ENCODE measurements around the gene CORO7.

The CORO7 gene

GRCh38 chr16:4370151-4370550 lies 46.2 kb downstream of the CORO7 start:
- H3K27ac ChIP-seq (ENCODE audit: low read depth, low read length), result no peak overlapping the region
- no peak overlapping the region for H4K5ac ChIP-seq (ENCODE audit: low read length)
- H3K79me1 ChIP-seq (ENCODE audit: low read length), result no peaks in the 10 kb centered on the region
- no CpG with 5 or more reads among the region's 3 CpGs for WGBS (ENCODE audit: extremely low coverage, insufficient coverage, low lambda C conversion rate)
- no peak overlapping the region for H3K4me3 ChIP-seq (ENCODE audit: low read length)
- no peak overlapping the region for H3K18ac ChIP-seq (ENCODE audit: low read length)
- no peaks in the 10 kb centered on the region for H3K27me3 ChIP-seq (ENCODE audit: insufficient read depth, low read length, poor library complexity)
- no peak overlapping the region for H2BK15ac ChIP-seq (replicated peaks; ENCODE audit: low read depth)
- no peak overlapping the region for H3K4me2 ChIP-seq (ENCODE audit: low read length)
- H2AK5ac ChIP-seq (ENCODE audit: low read length), result no peak overlapping the region
- peaks cover 14% of the 10 kb centered on the region for H3K4me1 ChIP-seq (ENCODE audit: control insufficient read depth, low read depth, low read length)
- H3K36me3 ChIP-seq (ENCODE audit: control insufficient read depth, insufficient read depth, low read length), result no peaks in the 10 kb centered on the region
- H3K79me2 ChIP-seq (ENCODE audit: control insufficient read depth, insufficient read depth, low read length), result no peaks in the 10 kb centered on the region
- H2BK5ac ChIP-seq (ENCODE audit: low read length), result no peak overlapping the region
- H3K23ac ChIP-seq (ENCODE audit: low read length), result no peak overlapping the region
- H3K9ac ChIP-seq (ENCODE audit: low read length), result no peak overlapping the region
- no peak overlapping the region for H4K8ac ChIP-seq (ENCODE audit: low read depth, low read length)
- no peak for DNase-seq
- H3K56ac ChIP-seq (ENCODE audit: low read length), result no peak overlapping the region
- H3K4ac ChIP-seq (ENCODE audit: low read depth, low read length), result no peak overlapping the region
- H2BK120ac ChIP-seq (ENCODE audit: low read depth, low read length), result no peak overlapping the region

GRCh38 chr16:4369007-4369733 lies 47.2 kb downstream of the CORO7 start:
- Histone ChIP-seq H3K36me3 (ENCODE audit: control insufficient read depth, insufficient read depth, low read length) (no peaks in the 10 kb centered on the region), H2BK5ac (ENCODE audit: low read length) (no peak overlapping the region), H3K27me3 (ENCODE audit: insufficient read depth, low read length, poor library complexity) (no peaks in the 10 kb centered on the region), H4K5ac (ENCODE audit: low read length) (no peak overlapping the region), H3K79me2 (ENCODE audit: control insufficient read depth, insufficient read depth, low read length) (no peaks in the 10 kb centered on the region), H2BK15ac (replicated peaks; ENCODE audit: low read depth) (no peak overlapping the region), H3K23ac (ENCODE audit: low read length) (no peak overlapping the region), H3K18ac (ENCODE audit: low read length) (no peak overlapping the region), H4K8ac (ENCODE audit: low read depth, low read length) (no peak overlapping the region), H3K4ac (ENCODE audit: low read depth, low read length) (no peak overlapping the region), H3K4me2 (ENCODE audit: low read length) (no peak overlapping the region), H3K79me1 (ENCODE audit: low read length) (no peaks in the 10 kb centered on the region), H3K9ac (ENCODE audit: low read length) (no peak overlapping the region), H3K27ac (ENCODE audit: low read depth, low read length) (no peak overlapping the region), H2BK120ac (ENCODE audit: low read depth, low read length) (no peak overlapping the region), H3K4me1 (ENCODE audit: control insufficient read depth, low read depth, low read length) (peaks cover 11% of the 10 kb centered on the region), H2AK5ac (ENCODE audit: low read length) (no peak overlapping the region), H3K56ac (ENCODE audit: low read length) (no peak overlapping the region), H3K4me3 (ENCODE audit: low read length) (no peak overlapping the region)
- no CpG with 5 or more reads among the region's 13 CpGs for WGBS (ENCODE audit: extremely low coverage, insufficient coverage, low lambda C conversion rate)
- no peak for DNase-seq

DNA sequence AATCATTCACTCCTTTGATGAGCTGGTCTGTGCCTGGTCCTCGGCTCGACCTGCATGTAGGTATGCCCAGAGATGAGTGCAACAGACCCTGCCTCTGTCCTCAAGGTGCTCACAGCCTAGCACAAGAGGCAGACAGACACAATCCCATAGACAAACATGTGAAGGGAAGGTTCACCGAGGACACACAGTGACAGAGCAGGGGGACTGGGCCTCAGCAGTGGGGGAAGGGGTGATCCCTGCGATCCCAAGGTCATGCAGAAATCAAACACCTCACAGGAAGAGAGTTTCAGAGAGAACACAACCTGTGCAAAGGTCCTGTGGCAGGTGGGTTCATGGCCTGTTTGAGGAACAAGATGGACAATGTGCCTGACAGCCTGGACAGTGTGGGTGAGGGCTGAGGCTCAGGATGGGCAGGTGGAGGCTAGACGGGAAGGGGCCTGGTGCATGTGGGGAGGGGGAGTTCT lies 49.0 kb downstream of the CORO7 start:
- Histone ChIP-seq H3K4me3 (ENCODE audit: low read length) (no peak overlapping the region), H3K56ac (ENCODE audit: low read length) (no peak overlapping the region), H3K27ac (ENCODE audit: low read depth, low read length) (no peak overlapping the region), H2BK120ac (ENCODE audit: low read depth, low read length) (no peak overlapping the region), H4K5ac (ENCODE audit: low read length) (no peak overlapping the region), H3K79me1 (ENCODE audit: low read length) (no peaks in the 10 kb centered on the region), H2BK5ac (ENCODE audit: low read length) (no peak overlapping the region), H3K4me1 (ENCODE audit: control insufficient read depth, low read depth, low read length) (peaks cover 2% of the 10 kb centered on the region), H3K4me2 (ENCODE audit: low read length) (no peak overlapping the region), H3K9ac (ENCODE audit: low read length) (no peak overlapping the region), H3K23ac (ENCODE audit: low read length) (no peak overlapping the region), H4K8ac (ENCODE audit: low read depth, low read length) (no peak overlapping the region), H3K4ac (ENCODE audit: low read depth, low read length) (no peak overlapping the region), H3K79me2 (ENCODE audit: control insufficient read depth, insufficient read depth, low read length) (no peaks in the 10 kb centered on the region), H2AK5ac (ENCODE audit: low read length) (no peak overlapping the region), H2BK15ac (replicated peaks; ENCODE audit: low read depth) (no peak overlapping the region), H3K27me3 (ENCODE audit: insufficient read depth, low read length, poor library complexity) (no peaks in the 10 kb centered on the region), H3K36me3 (ENCODE audit: control insufficient read depth, insufficient read depth, low read length) (no peaks in the 10 kb centered on the region), H3K18ac (ENCODE audit: low read length) (no peak overlapping the region)
- no peak for DNase-seq
- whole genome bisulfite sequencing (ENCODE audit: extremely low coverage, insufficient coverage, low lambda C conversion rate), result no CpG with 5 or more reads among the region's 5 CpGs

- no peaks in the 10 kb centered on the region for H3K36me3 ChIP-seq (ENCODE audit: control insufficient read depth, insufficient read depth, low read length)
- H3K4me3 ChIP-seq (ENCODE audit: low read length), result no peak overlapping the region
- H3K9ac ChIP-seq (ENCODE audit: low read length), result no peak overlapping the region
- H3K23ac ChIP-seq (ENCODE audit: low read length), result no peak overlapping the region
- H3K27ac ChIP-seq (ENCODE audit: low read depth, low read length), result no peak overlapping the region
- no peak overlapping the region for H4K5ac ChIP-seq (ENCODE audit: low read length)
- no peak overlapping the region for H3K18ac ChIP-seq (ENCODE audit: low read length)
- no peaks in the 10 kb centered on the region for H3K27me3 ChIP-seq (ENCODE audit: insufficient read depth, low read length, poor library complexity)
- no peak overlapping the region for H3K4me2 ChIP-seq (ENCODE audit: low read length)
- no peak overlapping the region for H2AK5ac ChIP-seq (ENCODE audit: low read length)
- H3K79me2 ChIP-seq (ENCODE audit: control insufficient read depth, insufficient read depth, low read length), result no peaks in the 10 kb centered on the region
- no peak for DNase-seq
- H2BK120ac ChIP-seq (ENCODE audit: low read depth, low read length), result no peak overlapping the region
- no peaks in the 10 kb centered on the region for H3K4me1 ChIP-seq (ENCODE audit: control insufficient read depth, low read depth, low read length)
- no peak overlapping the region for H2BK15ac ChIP-seq (replicated peaks; ENCODE audit: low read depth)
- no peak overlapping the region for H2BK5ac ChIP-seq (ENCODE audit: low read length)
- H3K4ac ChIP-seq (ENCODE audit: low read depth, low read length), result no peak overlapping the region
- WGBS (ENCODE audit: extremely low coverage, insufficient coverage, low lambda C conversion rate), result no CpG with 5 or more reads among the region's 13 CpGs
- H4K8ac ChIP-seq (ENCODE audit: low read depth, low read length), result no peak overlapping the region
- no peaks in the 10 kb centered on the region for H3K79me1 ChIP-seq (ENCODE audit: low read length)
- H3K56ac ChIP-seq (ENCODE audit: low read length), result no peak overlapping the region
Measured at GRCh38 chr16:4366016-4366415, 50.4 kb downstream of the CORO7 start.

GRCh38 chr16:4365615-4366014 lies 50.8 kb downstream of the CORO7 start:
- H4K5ac ChIP-seq (ENCODE audit: low read length), result no peak overlapping the region
- no peak overlapping the region for H2BK120ac ChIP-seq (ENCODE audit: low read depth, low read length)
- no peaks in the 10 kb centered on the region for H3K4me1 ChIP-seq (ENCODE audit: control insufficient read depth, low read depth, low read length)
- no peaks in the 10 kb centered on the region for H3K27me3 ChIP-seq (ENCODE audit: insufficient read depth, low read length, poor library complexity)
- H3K18ac ChIP-seq (ENCODE audit: low read length), result no peak overlapping the region
- no peak overlapping the region for H3K27ac ChIP-seq (ENCODE audit: low read depth, low read length)
- no peak overlapping the region for H3K23ac ChIP-seq (ENCODE audit: low read length)
- H2BK5ac ChIP-seq (ENCODE audit: low read length), result no peak overlapping the region
- H3K79me2 ChIP-seq (ENCODE audit: control insufficient read depth, insufficient read depth, low read length), result no peaks in the 10 kb centered on the region
- no peak overlapping the region for H3K4ac ChIP-seq (ENCODE audit: low read depth, low read length)
- no peak overlapping the region for H3K9ac ChIP-seq (ENCODE audit: low read length)
- H2AK5ac ChIP-seq (ENCODE audit: low read length), result no peak overlapping the region
- no peaks in the 10 kb centered on the region for H3K79me1 ChIP-seq (ENCODE audit: low read length)
- no peak for DNase-seq
- H3K4me2 ChIP-seq (ENCODE audit: low read length), result no peak overlapping the region
- H4K8ac ChIP-seq (ENCODE audit: low read depth, low read length), result no peak overlapping the region
- H3K4me3 ChIP-seq (ENCODE audit: low read length), result no peak overlapping the region
- H3K36me3 ChIP-seq (ENCODE audit: control insufficient read depth, insufficient read depth, low read length), result no peaks in the 10 kb centered on the region
- no CpG with 5 or more reads among the region's 12 CpGs for WGBS (ENCODE audit: extremely low coverage, insufficient coverage, low lambda C conversion rate)
- no peak overlapping the region for H2BK15ac ChIP-seq (replicated peaks; ENCODE audit: low read depth)
- H3K56ac ChIP-seq (ENCODE audit: low read length), result no peak overlapping the region

- Histone ChIP-seq H3K4ac (ENCODE audit: low read depth, low read length) (no peak overlapping the region), H2BK120ac (ENCODE audit: low read depth, low read length) (no peak overlapping the region), H2BK15ac (replicated peaks; ENCODE audit: low read depth) (no peak overlapping the region), H3K4me1 (ENCODE audit: control insufficient read depth, low read depth, low read length) (no peaks in the 10 kb centered on the region), H3K18ac (ENCODE audit: low read length) (no peak overlapping the region), H3K4me3 (ENCODE audit: low read length) (no peak overlapping the region), H4K5ac (ENCODE audit: low read length) (no peak overlapping the region), H3K79me2 (ENCODE audit: control insufficient read depth, insufficient read depth, low read length) (no peaks in the 10 kb centered on the region), H3K4me2 (ENCODE audit: low read length) (no peak overlapping the region), H3K56ac (ENCODE audit: low read length) (no peak overlapping the region), H3K27me3 (ENCODE audit: insufficient read depth, low read length, poor library complexity) (no peaks in the 10 kb centered on the region), H2AK5ac (ENCODE audit: low read length) (no peak overlapping the region), H3K23ac (ENCODE audit: low read length) (no peak overlapping the region), H2BK5ac (ENCODE audit: low read length) (no peak overlapping the region), H3K79me1 (ENCODE audit: low read length) (no peaks in the 10 kb centered on the region), H3K27ac (ENCODE audit: low read depth, low read length) (no peak overlapping the region), H3K9ac (ENCODE audit: low read length) (no peak overlapping the region), H4K8ac (ENCODE audit: low read depth, low read length) (no peak overlapping the region), H3K36me3 (ENCODE audit: control insufficient read depth, insufficient read depth, low read length) (no peaks in the 10 kb centered on the region)
- DNase-seq, result no peak
- no CpG with 5 or more reads among the region's 10 CpGs for WGBS (ENCODE audit: extremely low coverage, insufficient coverage, low lambda C conversion rate)
Measured at GRCh38 chr16:4365014-4365406, 51.4 kb downstream of the CORO7 start.

Measured in mesendoderm (in vitro differentiated cells).